Upper lobe of left lung (tissue), 4 donors: ENCODE data around the gene MAP1LC3A.

Experiments
- POLR2A ChIP-seq, 4 donors: fragments of 450-650 bp; IDR thresholded peaks; one replicate each; pipeline ENCODE4 v1.5.1; 2016 to 2017; ENCODE audit warnings: antibody characterized with exemption in 4 of 4, mild to moderate bottlenecking in 2 of 4
- TF ChIP-seq, protein P1 (sequence below), 6 experiments: fragments of 450-650 bp in 4 of 6; fragments of 200-600 bp in 2 of 6; sonication (generic) in 2 of 6; IDR thresholded peaks; one replicate each; pipeline ENCODE4 v1.5.1; 2016 to 2019; ENCODE audit warnings: antibody characterized with exemption in 6 of 6

DNA sequence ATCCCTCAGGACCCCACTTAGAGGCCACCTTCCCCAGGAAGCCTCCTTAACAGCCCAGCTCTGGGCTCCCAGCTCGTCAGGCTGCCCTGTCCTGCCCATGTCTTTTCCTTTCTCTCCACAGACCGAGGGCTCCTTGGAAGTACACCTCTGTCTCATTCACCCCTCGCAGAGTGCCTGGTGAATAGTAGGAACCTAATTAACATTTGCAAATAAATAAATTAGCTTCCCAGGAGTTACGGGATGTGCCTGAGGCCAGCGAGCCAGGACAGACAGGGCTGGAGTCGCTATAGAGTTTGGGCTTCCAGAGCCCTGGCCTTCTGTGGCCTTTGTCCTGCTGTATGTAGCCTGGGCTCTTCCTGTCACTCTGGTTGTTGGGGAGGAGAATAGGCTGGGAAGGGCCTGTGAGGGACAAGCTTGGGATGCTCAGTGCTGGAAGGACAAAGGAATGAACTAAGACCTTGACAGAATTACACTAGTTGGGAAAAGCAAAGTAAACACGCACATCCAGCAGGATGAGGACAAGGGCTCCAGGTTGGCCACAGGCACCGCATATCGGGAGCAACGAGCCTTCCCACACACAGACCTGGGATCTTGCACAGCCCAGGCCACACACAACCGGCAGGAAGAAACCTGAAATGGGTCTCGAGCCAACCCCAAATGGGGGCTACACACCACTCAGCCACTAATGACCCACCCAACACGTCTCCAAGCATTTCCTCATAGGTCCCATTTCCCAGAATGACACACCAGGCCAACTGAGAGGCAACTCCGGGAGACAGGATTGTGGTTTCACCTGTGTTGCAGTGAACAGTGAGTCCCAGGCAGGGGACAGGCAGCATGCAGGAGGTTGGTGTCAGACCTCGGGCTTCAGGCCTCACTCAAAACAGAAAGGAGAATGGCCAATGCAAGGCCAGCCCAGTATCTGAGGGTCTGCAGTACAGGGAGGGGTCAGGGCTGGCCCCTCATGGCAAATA lies 9.7 kb downstream of the MAP1LC3A start:
- TF ChIP-seq, protein P1, sequence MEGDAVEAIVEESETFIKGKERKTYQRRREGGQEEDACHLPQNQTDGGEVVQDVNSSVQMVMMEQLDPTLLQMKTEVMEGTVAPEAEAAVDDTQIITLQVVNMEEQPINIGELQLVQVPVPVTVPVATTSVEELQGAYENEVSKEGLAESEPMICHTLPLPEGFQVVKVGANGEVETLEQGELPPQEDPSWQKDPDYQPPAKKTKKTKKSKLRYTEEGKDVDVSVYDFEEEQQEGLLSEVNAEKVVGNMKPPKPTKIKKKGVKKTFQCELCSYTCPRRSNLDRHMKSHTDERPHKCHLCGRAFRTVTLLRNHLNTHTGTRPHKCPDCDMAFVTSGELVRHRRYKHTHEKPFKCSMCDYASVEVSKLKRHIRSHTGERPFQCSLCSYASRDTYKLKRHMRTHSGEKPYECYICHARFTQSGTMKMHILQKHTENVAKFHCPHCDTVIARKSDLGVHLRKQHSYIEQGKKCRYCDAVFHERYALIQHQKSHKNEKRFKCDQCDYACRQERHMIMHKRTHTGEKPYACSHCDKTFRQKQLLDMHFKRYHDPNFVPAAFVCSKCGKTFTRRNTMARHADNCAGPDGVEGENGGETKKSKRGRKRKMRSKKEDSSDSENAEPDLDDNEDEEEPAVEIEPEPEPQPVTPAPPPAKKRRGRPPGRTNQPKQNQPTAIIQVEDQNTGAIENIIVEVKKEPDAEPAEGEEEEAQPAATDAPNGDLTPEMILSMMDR (IDR thresholded peaks at IDR 0.05) = no peak
- no peak for TF ChIP-seq POLR2A (IDR thresholded peaks at IDR 0.05)
